Keratinocyte (primary cell): ENCODE results near the gene NCAPD3.

Source experiments
- EZH2 ChIP-seq: IDR thresholded peaks from one replicate; pipeline ENCODE4 v1.6.1; 2012; ENCODE audit warnings: inconsistent platforms, mild to moderate bottlenecking, low read length, moderate library complexity
- TF ChIP-seq, protein P1 (sequence below), 3 experiments: IDR thresholded peaks in 1 of 3; conservative IDR thresholded peaks in 1 of 3; optimal IDR thresholded peaks in 1 of 3; 2 replicates in 2 of 3; 3 replicates in 1 of 3; pipeline versions ENCODE3 to v1.5.1; 2011; ENCODE audit warnings: low read length in 3 of 3, mild to moderate bottlenecking in 3 of 3, moderate library complexity in 2 of 3, control low read depth in 1 of 3, inconsistent platforms in 1 of 3; ENCODE audit not compliant: insufficient read depth in 2 of 3; ENCODE audit errors: extremely low read depth in 1 of 3

DNA sequence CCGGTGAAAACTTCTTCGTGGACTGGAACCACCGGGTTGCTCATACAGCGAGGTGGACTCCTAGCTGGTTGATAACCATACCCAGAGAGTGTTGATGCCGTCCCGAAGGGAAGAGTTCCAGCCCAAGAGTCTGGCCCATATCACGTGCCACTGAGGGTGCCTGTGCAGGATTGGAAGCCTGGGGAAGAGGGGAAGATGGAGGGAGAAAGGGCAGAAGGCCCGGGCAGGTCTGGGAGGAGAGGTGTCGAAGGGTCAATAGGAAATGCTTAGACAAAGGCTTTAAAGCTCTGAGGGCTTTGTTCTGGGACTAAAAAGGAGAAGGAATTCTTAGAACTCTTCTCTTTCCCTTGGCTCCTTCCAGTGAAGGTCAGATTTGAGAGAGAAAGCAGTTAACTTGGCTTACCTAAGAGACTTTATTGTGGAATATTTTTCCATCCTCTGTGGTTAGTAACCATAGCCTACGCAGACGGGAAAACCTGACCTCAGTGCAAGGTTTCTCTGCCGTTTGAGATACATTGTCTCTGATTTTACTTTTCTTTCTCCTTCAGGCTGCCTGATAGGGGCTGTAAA lies 84.4 kb downstream of the NCAPD3 start:
- TF ChIP-seq, protein P1, sequence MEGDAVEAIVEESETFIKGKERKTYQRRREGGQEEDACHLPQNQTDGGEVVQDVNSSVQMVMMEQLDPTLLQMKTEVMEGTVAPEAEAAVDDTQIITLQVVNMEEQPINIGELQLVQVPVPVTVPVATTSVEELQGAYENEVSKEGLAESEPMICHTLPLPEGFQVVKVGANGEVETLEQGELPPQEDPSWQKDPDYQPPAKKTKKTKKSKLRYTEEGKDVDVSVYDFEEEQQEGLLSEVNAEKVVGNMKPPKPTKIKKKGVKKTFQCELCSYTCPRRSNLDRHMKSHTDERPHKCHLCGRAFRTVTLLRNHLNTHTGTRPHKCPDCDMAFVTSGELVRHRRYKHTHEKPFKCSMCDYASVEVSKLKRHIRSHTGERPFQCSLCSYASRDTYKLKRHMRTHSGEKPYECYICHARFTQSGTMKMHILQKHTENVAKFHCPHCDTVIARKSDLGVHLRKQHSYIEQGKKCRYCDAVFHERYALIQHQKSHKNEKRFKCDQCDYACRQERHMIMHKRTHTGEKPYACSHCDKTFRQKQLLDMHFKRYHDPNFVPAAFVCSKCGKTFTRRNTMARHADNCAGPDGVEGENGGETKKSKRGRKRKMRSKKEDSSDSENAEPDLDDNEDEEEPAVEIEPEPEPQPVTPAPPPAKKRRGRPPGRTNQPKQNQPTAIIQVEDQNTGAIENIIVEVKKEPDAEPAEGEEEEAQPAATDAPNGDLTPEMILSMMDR (optimal IDR thresholded peaks at IDR 0.05 in 1 of 3, IDR thresholded peaks at IDR 0.05 in 1 of 3, conservative IDR thresholded peaks at IDR 0.05 in 1 of 3; ENCODE audit: extremely low read depth in 1 of 3, insufficient read depth in 2 of 3, low read length in 3 of 3): no peak
- TF ChIP-seq EZH2: no peak
